HFFc6 (cell line): Measurements from ENCODE around the gene PFN2. TPM values are rescaled to one million over a fixed set of nuclear protein-coding genes. Genes with fewer than 3 reads are reported as not detected.
"Not testable (repeated sequence)": the region's sequence is repeated elsewhere in the genome, so short reads cannot be mapped to it uniquely, and the experiment has no call there.

Source experiments
- DNase-seq: peaks from one replicate; pipeline ENCODE4 v3.0.0-alpha.2; 2018
- H3K27ac Mint-ChIP-seq: 2 replicates; pipeline ENCODE4 v1.8.0; 2020; ENCODE audit warnings: mild to moderate bottlenecking, mixed read lengths
- H3K27me3 Mint-ChIP-seq: 2 replicates; pipeline ENCODE4 v1.8.0; 2021; ENCODE audit warnings: mild to moderate bottlenecking, moderate library complexity, mixed read lengths; ENCODE audit not compliant: insufficient read depth
- H3K36me3 Mint-ChIP-seq: 2 replicates; pipeline ENCODE4 v1.8.0; 2021; ENCODE audit warnings: low read depth, mixed read lengths
- H3K4me1 Mint-ChIP-seq: 2 replicates; pipeline ENCODE4 v1.8.0; 2020; ENCODE audit warnings: low read depth, mixed read lengths
- H3K4me3 Mint-ChIP-seq: 2 replicates; pipeline ENCODE4 v1.8.0; 2020; ENCODE audit warnings: mild to moderate bottlenecking, moderate library complexity, mixed read lengths
- H3K9me3 Mint-ChIP-seq: 2 replicates; pipeline ENCODE4 v1.8.0; 2020; ENCODE audit warnings: mild to moderate bottlenecking, mixed read lengths
- total RNA-seq, 6 experiments: library from RNA; stranded (reverse); fragmentation: NEBNext Ultra II Directional; extraction: Animal tissue kit (Norgen Biotek cat#: 25700); gene quantifications; 2 replicates in 1 of 6; 3 replicates in 5 of 6; pipeline ENCODE4 v1.2.3, GENCODE V29; 2021
- TF ChIP-seq, protein P1 (sequence below): fragments of 200-600 bp; sonication (generic); IDR thresholded peaks from 2 replicates; pipeline ENCODE4 v1.5.0; 2021; ENCODE audit warnings: antibody characterized with exemption, mild to moderate bottlenecking

Gene PFN2
- total RNA-seq, 6 experiments from 2014 or later, result 369 to 470 (median 454) TPM

- H3K9me3 Mint-ChIP-seq, result peaks cover 21% of the 10 kb centered on the region
- H3K36me3 Mint-ChIP-seq, result peaks cover 17% of the 10 kb centered on the region
- no peak overlapping the region for H3K4me3 Mint-ChIP-seq
- H3K27me3 Mint-ChIP-seq, result no peaks in the 10 kb centered on the region; the same call in 1 of the 2 replicates
- H3K27ac Mint-ChIP-seq, result no peak overlapping the region
- peaks cover 14% of the 10 kb centered on the region for H3K4me1 Mint-ChIP-seq
- TF ChIP-seq, protein P1, sequence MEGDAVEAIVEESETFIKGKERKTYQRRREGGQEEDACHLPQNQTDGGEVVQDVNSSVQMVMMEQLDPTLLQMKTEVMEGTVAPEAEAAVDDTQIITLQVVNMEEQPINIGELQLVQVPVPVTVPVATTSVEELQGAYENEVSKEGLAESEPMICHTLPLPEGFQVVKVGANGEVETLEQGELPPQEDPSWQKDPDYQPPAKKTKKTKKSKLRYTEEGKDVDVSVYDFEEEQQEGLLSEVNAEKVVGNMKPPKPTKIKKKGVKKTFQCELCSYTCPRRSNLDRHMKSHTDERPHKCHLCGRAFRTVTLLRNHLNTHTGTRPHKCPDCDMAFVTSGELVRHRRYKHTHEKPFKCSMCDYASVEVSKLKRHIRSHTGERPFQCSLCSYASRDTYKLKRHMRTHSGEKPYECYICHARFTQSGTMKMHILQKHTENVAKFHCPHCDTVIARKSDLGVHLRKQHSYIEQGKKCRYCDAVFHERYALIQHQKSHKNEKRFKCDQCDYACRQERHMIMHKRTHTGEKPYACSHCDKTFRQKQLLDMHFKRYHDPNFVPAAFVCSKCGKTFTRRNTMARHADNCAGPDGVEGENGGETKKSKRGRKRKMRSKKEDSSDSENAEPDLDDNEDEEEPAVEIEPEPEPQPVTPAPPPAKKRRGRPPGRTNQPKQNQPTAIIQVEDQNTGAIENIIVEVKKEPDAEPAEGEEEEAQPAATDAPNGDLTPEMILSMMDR, result no peak
- no peak for DNase-seq
Observed at GRCh38 chr3:149990423-149990948, 19.8 kb upstream of the PFN2 start.

- Mint-ChIP-seq H3K9me3 (peaks cover 9% of the 10 kb centered on the region; the same call in 1 of the 2 replicates), H3K4me1 (peaks cover 14% of the 10 kb centered on the region), H3K36me3 (peaks cover 6% of the 10 kb centered on the region; the same call in 1 of the 2 replicates), H3K27ac (no peak overlapping the region), H3K27me3 (no peaks in the 10 kb centered on the region; the same call in 1 of the 2 replicates), H3K4me3 (no peak overlapping the region)
- TF ChIP-seq, protein P1, result no peak
- no peak for DNase-seq
Observed at GRCh38 chr3:149989307-149989706, 18.6 kb upstream of the PFN2 start.

- Mint-ChIP-seq H3K9me3 (no peaks in the 10 kb centered on the region), H3K4me1 (peaks cover 2% of the 10 kb centered on the region), H3K36me3 (no peaks in the 10 kb centered on the region), H3K27me3 (no peaks in the 10 kb centered on the region; the same call in 1 of the 2 replicates), H3K27ac (no peak overlapping the region), H3K4me3 (no peak overlapping the region)
- DNase-seq, result no peak
- TF ChIP-seq, protein P1, result no peak
Observed at GRCh38 chr3:149983628-149984027, 12.9 kb upstream of the PFN2 start.

- H3K4me1 Mint-ChIP-seq, H3K9me3 Mint-ChIP-seq, H3K36me3 Mint-ChIP-seq, H3K27me3 Mint-ChIP-seq, H3K27ac Mint-ChIP-seq, H3K4me3 Mint-ChIP-seq, DNase-seq: not testable (repeated sequence)
Observed at GRCh38 chr3:149983053-149983452, 12.4 kb upstream of the PFN2 start.

- not testable (repeated sequence) for H3K27ac Mint-ChIP-seq, H3K9me3 Mint-ChIP-seq, H3K27me3 Mint-ChIP-seq, H3K4me3 Mint-ChIP-seq, H3K36me3 Mint-ChIP-seq, DNase-seq
- H3K4me1 Mint-ChIP-seq, result peaks cover 18% of the 10 kb centered on the region
- TF ChIP-seq, protein P1, result peak; percentile 11; the same call in 1 of the 2 replicates
Observed at GRCh38 chr3:149981979-149982378, 11.3 kb upstream of the PFN2 start.

- peaks cover 40% of the 10 kb centered on the region for H3K4me1 Mint-ChIP-seq
- H3K9me3 Mint-ChIP-seq, result no peaks in the 10 kb centered on the region
- 0 out of 2 replicates have a peak overlapping the region, but pooled peaks have one; percentile 51 for H3K27ac Mint-ChIP-seq
- DNase-seq, result no peak
- no peak overlapping the region; the same call in 1 of the 2 replicates for H3K4me3 Mint-ChIP-seq
- H3K27me3 Mint-ChIP-seq, result no peaks in the 10 kb centered on the region
- TF ChIP-seq, protein P1, result no peak
- no peaks in the 10 kb centered on the region for H3K36me3 Mint-ChIP-seq
Observed at GRCh38 chr3:149977386-149977785, 6.7 kb upstream of the PFN2 start.
